Stomach (tissue), 4 donors: ENCODE data around the gene HOXB8.

ENCODE experiments used
- CTCF ChIP-seq, 7 experiments: fragments of 450-650 bp in 4 of 7; fragments of 200-600 bp in 3 of 7; sonication (generic) in 3 of 7; IDR thresholded peaks; one replicate each; pipeline ENCODE4 v1.5.1; 2016 to 2019; ENCODE audit warnings: antibody characterized with exemption in 7 of 7, control low read depth in 2 of 7, mild to moderate bottlenecking in 1 of 7
- EP300 ChIP-seq: sonication (generic); formaldehyde crosslinking; IDR thresholded peaks from one replicate; pipeline ENCODE4 v1.6.1; 2017; ENCODE audit warnings: antibody characterized with exemption
- POLR2A ChIP-seq, 4 donors: fragments of 450-650 bp; IDR thresholded peaks; one replicate each; pipeline ENCODE4 v1.6.1; 2016; ENCODE audit warnings: antibody characterized with exemption in 4 of 4, control low read depth in 2 of 4, mild to moderate bottlenecking in 1 of 4, moderate library complexity in 1 of 4

- TF ChIP-seq CTCF (IDR thresholded peaks at IDR 0.05) (no peak), POLR2A (IDR thresholded peaks at IDR 0.05) (no peak), EP300 (no peak)
Observed at GRCh38 chr17:48625495-48626244, 10.6 kb upstream of the HOXB8 start.
